ENCODE data around the gene TULP4. TPM values are rescaled to one million over a fixed set of nuclear protein-coding genes. Genes with fewer than 3 reads are reported as not detected.

Gene TULP4
- polyA plus RNA-seq, 1 donor (not counting 4 experiments of a cell fraction or from before 2014, with no cell fraction given): 13.1 TPM

DNA sequence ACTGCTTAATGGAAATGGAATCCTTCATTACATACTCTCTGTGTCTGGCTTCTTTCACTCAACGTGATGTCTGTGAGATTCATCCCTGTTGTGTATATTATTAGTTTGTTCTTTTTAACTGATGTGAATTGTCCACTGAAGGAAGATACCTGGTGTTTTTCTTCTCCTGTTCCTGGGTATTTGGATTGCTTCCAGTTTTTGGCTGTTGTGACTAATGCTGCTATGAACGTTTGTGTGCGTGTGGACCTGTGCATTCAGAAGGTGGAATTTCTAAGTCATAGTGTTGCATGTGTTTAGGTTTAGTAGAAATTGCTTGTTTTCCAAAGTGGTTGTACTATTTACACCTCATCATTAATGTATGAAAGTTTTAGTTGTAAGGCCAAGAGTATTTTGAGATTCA is 3.8 kb downstream of the TULP4 start:
- FAIRE-seq: peak; percentile 79
- peaks cover 0 to 8% of the 10 kb centered on the region in 2 experiments for H3K36me3 ChIP-seq (ENCODE audit: control insufficient read depth in 2 of 2, extremely low read depth in 1 of 2, insufficient read depth in 2 of 2, low read length in 2 of 2)

DNA sequence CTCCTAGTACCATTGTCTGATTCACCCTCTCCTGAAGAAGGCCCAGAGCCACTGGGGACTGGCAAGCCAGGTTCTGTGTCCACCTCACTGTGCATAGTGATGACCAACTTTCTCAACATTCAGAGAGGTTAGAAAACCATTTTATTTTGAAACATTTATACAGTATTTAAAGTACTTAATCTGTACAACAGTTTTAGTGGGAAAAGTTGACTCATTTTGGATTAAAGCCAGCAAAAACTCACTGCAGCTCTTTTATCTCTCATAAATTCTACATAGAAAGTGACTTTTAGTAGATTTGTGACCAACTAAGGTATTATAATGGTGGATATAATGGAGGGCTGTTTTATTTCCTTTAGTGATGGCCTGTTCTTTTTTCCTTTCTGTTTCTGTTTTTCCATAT is 9.7 kb downstream of the TULP4 start:
- H3K79me2 ChIP-seq (ENCODE audit: control insufficient read depth, insufficient read depth, low read length): peaks cover 44% of the 10 kb centered on the region
- no peaks in the 10 kb centered on the region for H3K36me3 ChIP-seq (ENCODE audit: control insufficient read depth in 2 of 2, extremely low read depth in 1 of 2, insufficient read depth in 2 of 2, low read length in 2 of 2)
- FAIRE-seq (no peak), DNase-seq (ENCODE audit: low read depth, low spot score) (no peak)
- TF ChIP-seq CTCF (optimal IDR thresholded peaks at IDR 0.05 in 1 of 3, IDR thresholded peaks at IDR 0.05 in 1 of 3, conservative IDR thresholded peaks at IDR 0.05 in 1 of 3; ENCODE audit: extremely low read depth in 1 of 3, insufficient read depth in 2 of 3, low read length in 3 of 3) (no peak), EZH2 (IDR thresholded peaks at IDR 0.05; ENCODE audit: low read length) (no peak)
- H3K4me3 ChIP-seq (ENCODE audit: control insufficient read depth in 2 of 3, extremely low read depth in 1 of 3, insufficient read depth in 2 of 3, low read depth in 1 of 3, low read length in 3 of 3): no peak overlapping the region
- H3K4me1 ChIP-seq (ENCODE audit: control insufficient read depth, extremely low read depth, insufficient read depth, low read length): peaks cover 33% of the 10 kb centered on the region
- no peak overlapping the region for H3K9ac ChIP-seq (ENCODE audit: control insufficient read depth, extremely low read depth, insufficient read depth, low read length)
- no peaks in the 10 kb centered on the region for H3K27me3 ChIP-seq (ENCODE audit: control insufficient read depth, extremely low read depth, insufficient read depth, low read length)
- peaks cover 5% of the 10 kb centered on the region for H4K20me1 ChIP-seq (ENCODE audit: control insufficient read depth, extremely low read depth, insufficient read depth, low read length)
- no peak overlapping the region for H3K27ac ChIP-seq (ENCODE audit: control insufficient read depth, insufficient read depth, low read length)
- peaks cover 4% of the 10 kb centered on the region for H3K9me1 ChIP-seq (ENCODE audit: control insufficient read depth, extremely low read depth, insufficient read depth, low read length)
- no peaks in the 10 kb centered on the region for H3K9me3 ChIP-seq (ENCODE audit: control insufficient read depth, low read depth, low read length)
- H2AFZ ChIP-seq (ENCODE audit: control insufficient read depth, low read length): no peak overlapping the region
- peak overlapping the region; percentile 36 for H3K4me2 ChIP-seq (ENCODE audit: control insufficient read depth, extremely low read depth, insufficient read depth, low read depth, low read length)
- dilution Hi-C loops (cut with MboI; ENCODE audit: extremely low pct_ligation_motif_present, low sequenced_read_pairs): no loop called here

More for the DNA sequence above, 3.8 kb downstream of the TULP4 start:
- Histone ChIP-seq H3K9me3 (ENCODE audit: control insufficient read depth, low read depth, low read length) (peaks cover 1% of the 10 kb centered on the region), H3K27me3 (ENCODE audit: control insufficient read depth, extremely low read depth, insufficient read depth, low read length) (no peaks in the 10 kb centered on the region), H3K9ac (ENCODE audit: control insufficient read depth, extremely low read depth, insufficient read depth, low read length) (no peak overlapping the region), H3K4me2 (ENCODE audit: control insufficient read depth, extremely low read depth, insufficient read depth, low read depth, low read length) (peak overlapping the region; percentile 27), H3K27ac (ENCODE audit: control insufficient read depth, insufficient read depth, low read length) (peak overlapping the region; percentile 45), H3K4me3 (ENCODE audit: control insufficient read depth in 2 of 3, extremely low read depth in 1 of 3, insufficient read depth in 2 of 3, low read depth in 1 of 3, low read length in 3 of 3) (no peak overlapping the region), H2AFZ (ENCODE audit: control insufficient read depth, low read length) (no peak overlapping the region), H3K79me2 (ENCODE audit: control insufficient read depth, insufficient read depth, low read length) (peaks cover 18% of the 10 kb centered on the region), H3K4me1 (ENCODE audit: control insufficient read depth, extremely low read depth, insufficient read depth, low read length) (peaks cover 14% of the 10 kb centered on the region), H4K20me1 (ENCODE audit: control insufficient read depth, extremely low read depth, insufficient read depth, low read length) (peaks cover 2% of the 10 kb centered on the region), H3K9me1 (ENCODE audit: control insufficient read depth, extremely low read depth, insufficient read depth, low read length) (no peaks in the 10 kb centered on the region)
- DNase-seq (ENCODE audit: low read depth, low spot score): no peak
- TF ChIP-seq EZH2 (IDR thresholded peaks at IDR 0.05; ENCODE audit: low read length): no peak
- TF ChIP-seq CTCF (optimal IDR thresholded peaks at IDR 0.05 in 1 of 3, IDR thresholded peaks at IDR 0.05 in 1 of 3, conservative IDR thresholded peaks at IDR 0.05 in 1 of 3; ENCODE audit: extremely low read depth in 1 of 3, insufficient read depth in 2 of 3, low read length in 3 of 3): no peak
- dilution Hi-C loops (cut with MboI; ENCODE audit: extremely low pct_ligation_motif_present, low sequenced_read_pairs): no loop called here

All from keratinocyte (primary cell).